K562 (cell line): ENCODE measurements around the gene AIFM3. TPM values are rescaled to one million over a fixed set of nuclear protein-coding genes. Genes with fewer than 3 reads are reported as not detected.

Source experiments
- CEBPG ChIP-seq, 3 experiments: fragments of 200-800 bp in 1 of 3; sonication (Bioruptor generic) in 1 of 3; sonication (generic) in 1 of 3; formaldehyde crosslinking in 1 of 3; IDR thresholded peaks in 2 of 3; conservative IDR thresholded peaks in 1 of 3; 2 replicates each; pipeline versions ENCODE4 v1.6.1 to v1.8.0; 2016 to 2022; ENCODE audit warnings: missing compliant biosample characterization in 2 of 3, missing genetic modification characterization in 2 of 3, mild to moderate bottlenecking in 1 of 3, missing genetic modification reagents in 1 of 3
- CTBP1 ChIP-seq: fragments of 450-650 bp; IDR thresholded peaks from 2 replicates; pipeline ENCODE4 v1.6.1; 2016; ENCODE audit warnings: borderline replicate concordance
- DPF2 ChIP-seq: fragments of 450-650 bp; IDR thresholded peaks from 2 replicates; pipeline ENCODE4 v1.6.1; 2016
- E2F3 ChIP-seq: fragments of 250-450 bp; sonication (Bioruptor Pico); IDR thresholded peaks from 2 replicates; pipeline ENCODE4 v1.4.0; 2020; ENCODE audit warnings: mild to moderate bottlenecking
- GTF2A2 ChIP-seq: IDR thresholded peaks from 2 replicates; pipeline ENCODE4 v1.6.1; 2016; ENCODE audit warnings: mild to moderate bottlenecking, missing genetic modification characterization, missing compliant biosample characterization
- PPARD ChIP-seq: fragments of 250-450 bp; sonication (Bioruptor Pico); IDR thresholded peaks from 2 replicates; pipeline ENCODE4 v1.8.0; 2022; ENCODE audit warnings: inconsistent platforms, mild to moderate bottlenecking, moderate library complexity
- RAD51 ChIP-seq: fragments of 450-650 bp; IDR thresholded peaks from 2 replicates; pipeline ENCODE4 v1.7.1; 2016; ENCODE audit warnings: low read depth, mild to moderate bottlenecking, borderline replicate concordance
- SMARCA4 ChIP-seq: fragments of 450-650 bp; IDR thresholded peaks from 2 replicates; pipeline ENCODE4 v1.6.1; 2016
- THRB ChIP-seq: fragments of 450-650 bp; formaldehyde crosslinking; conservative IDR thresholded peaks from 2 replicates; pipeline ENCODE4 v1.4.0; 2022; ENCODE audit warnings: mild to moderate bottlenecking, missing genetic modification characterization
- TRIM25 ChIP-seq: fragments of 450-650 bp; IDR thresholded peaks from 2 replicates; pipeline ENCODE4 v1.7.0; 2016; ENCODE audit warnings: borderline replicate concordance
- TSC22D4 ChIP-seq: fragments of 450-650 bp; IDR thresholded peaks from 2 replicates; pipeline ENCODE4 v1.6.1; 2016; ENCODE audit warnings: missing genetic modification characterization, missing biosample characterization, control low read depth
- YBX1 ChIP-seq: fragments of 450-650 bp; IDR thresholded peaks from 2 replicates; pipeline ENCODE4 v1.7.1; 2016; ENCODE audit warnings: mild to moderate bottlenecking
- ZBTB5 ChIP-seq: fragments of 450-650 bp; IDR thresholded peaks from 2 replicates; pipeline ENCODE4 v1.6.1; 2017; ENCODE audit warnings: antibody characterized with exemption
- ZNF668 ChIP-seq: fragments of 250-450 bp; sonication (Bioruptor Pico); IDR thresholded peaks from 2 replicates; pipeline ENCODE4 v1.8.0; 2022; ENCODE audit warnings: mild to moderate bottlenecking, inconsistent platforms
- ZNF766 ChIP-seq: fragments of 200-800 bp; sonication (Bioruptor generic); conservative IDR thresholded peaks from 2 replicates; pipeline ENCODE4 v1.6.1; 2016; ENCODE audit warnings: missing genetic modification characterization, missing compliant biosample characterization
- ZNF778 ChIP-seq: fragments of 450-650 bp; formaldehyde crosslinking; IDR thresholded peaks from 2 replicates; pipeline ENCODE4 v1.4.0; 2020; ENCODE audit warnings: mild to moderate bottlenecking, moderate library complexity
- ZNF830 ChIP-seq: fragments of 250-450 bp; sonication (Bioruptor Pico); IDR thresholded peaks from 2 replicates; pipeline ENCODE4 v1.5.0; 2021; ENCODE audit warnings: mild to moderate bottlenecking
- polyA plus RNA-seq, 8 experiments: library from polyadenylated mRNA; depleted of rRNA in 4 of 8; stranded (reverse) in 5 of 8; unstranded in 3 of 8; fragments of >200 nt; fragmentation: Nextera tagmentation in 2 of 8; fragmentation: Illumina TruSeq in 1 of 8; extraction: Ambion mirVana in 2 of 8; extraction: Trizol in 1 of 8; gene quantifications; 2 replicates each; pipeline versions ENCODE4 v1.2.1 to v1.2.3, GENCODE V29; 2011 to 2014; ENCODE audit warnings: inconsistent platforms in 1 of 8, missing spikeins in 1 of 8
- total RNA-seq, 7 experiments: library from RNA; depleted of rRNA in 6 of 7; stranded (reverse); fragments of >200 nt in 6 of 7; fragmentation: Illumina TruSeq in 2 of 7; extraction: Trizol in 2 of 7; gene quantifications; 2 replicates each; pipeline versions ENCODE4 v1.2.1 to v1.2.3, GENCODE V29; 2011 to 2021; ENCODE audit warnings: low replicate concordance in 1 of 7
- TF ChIP-seq, protein P1 (sequence below): sonication (generic); formaldehyde crosslinking; IDR thresholded peaks from 2 replicates; pipeline ENCODE4 v1.8.1; 2022; ENCODE audit warnings: missing genetic modification reagents

The AIFM3 gene
- total and polyA plus RNA-seq, 9 of the 15 experiments (the other 6 are each of a cell fraction or from before 2014, with no cell fraction given): 0.03 to 0.20 (median 0.07) TPM; not detected in 1

GRCh38 chr22:20988573-20989322 is 21.7 kb downstream of the AIFM3 start (continued):
- TF ChIP-seq, protein P1, sequence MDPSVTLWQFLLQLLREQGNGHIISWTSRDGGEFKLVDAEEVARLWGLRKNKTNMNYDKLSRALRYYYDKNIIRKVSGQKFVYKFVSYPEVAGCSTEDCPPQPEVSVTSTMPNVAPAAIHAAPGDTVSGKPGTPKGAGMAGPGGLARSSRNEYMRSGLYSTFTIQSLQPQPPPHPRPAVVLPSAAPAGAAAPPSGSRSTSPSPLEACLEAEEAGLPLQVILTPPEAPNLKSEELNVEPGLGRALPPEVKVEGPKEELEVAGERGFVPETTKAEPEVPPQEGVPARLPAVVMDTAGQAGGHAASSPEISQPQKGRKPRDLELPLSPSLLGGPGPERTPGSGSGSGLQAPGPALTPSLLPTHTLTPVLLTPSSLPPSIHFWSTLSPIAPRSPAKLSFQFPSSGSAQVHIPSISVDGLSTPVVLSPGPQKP (CRISPR knock-in tag): no peak
- TF ChIP-seq PPARD (CRISPR knock-in tag): no peak
- TF ChIP-seq ZNF766 (CRISPR knock-in tag): no peak
- no peak for TF ChIP-seq RAD51
- TF ChIP-seq TRIM25: no peak
- TF ChIP-seq TSC22D4: no peak
- no peak for TF ChIP-seq E2F3 (CRISPR knock-in tag)
- TF ChIP-seq THRB (CRISPR knock-in tag): peak; percentile 28; the same call in 1 of the 2 replicates
- TF ChIP-seq ZNF830 (CRISPR knock-in tag): no peak
- TF ChIP-seq GTF2A2 (tag): no peak
- TF ChIP-seq SMARCA4: no peak
- TF ChIP-seq CTBP1: no peak
- no peak for TF ChIP-seq CEBPG (CRISPR knock-in tag; IDR thresholded peaks at IDR 0.05)
- no peak for TF ChIP-seq CEBPG (tag; conservative IDR thresholded peaks at IDR 0.05 in 1 of 2, IDR thresholded peaks at IDR 0.05 in 1 of 2)
- no peak for TF ChIP-seq ZBTB5
- TF ChIP-seq YBX1: no peak
- TF ChIP-seq DPF2: no peak
- TF ChIP-seq ZNF668: no peak
- TF ChIP-seq ZNF778 (CRISPR knock-in tag): no peak
